NCI-H1436 treated with DMSO at 0.1 percent for 48 hours (cell line): ENCODE results near the gene VASH2.
"Not testable (repeated sequence)": the region's sequence is repeated elsewhere in the genome, so short reads cannot be mapped to it uniquely, and the experiment has no call there.

ENCODE experiments used
- DNase-seq: peaks from one replicate; lab custom pipeline; 2025; lab: John Stamatoyannopoulos, UW

The VASH2 gene

DNA sequence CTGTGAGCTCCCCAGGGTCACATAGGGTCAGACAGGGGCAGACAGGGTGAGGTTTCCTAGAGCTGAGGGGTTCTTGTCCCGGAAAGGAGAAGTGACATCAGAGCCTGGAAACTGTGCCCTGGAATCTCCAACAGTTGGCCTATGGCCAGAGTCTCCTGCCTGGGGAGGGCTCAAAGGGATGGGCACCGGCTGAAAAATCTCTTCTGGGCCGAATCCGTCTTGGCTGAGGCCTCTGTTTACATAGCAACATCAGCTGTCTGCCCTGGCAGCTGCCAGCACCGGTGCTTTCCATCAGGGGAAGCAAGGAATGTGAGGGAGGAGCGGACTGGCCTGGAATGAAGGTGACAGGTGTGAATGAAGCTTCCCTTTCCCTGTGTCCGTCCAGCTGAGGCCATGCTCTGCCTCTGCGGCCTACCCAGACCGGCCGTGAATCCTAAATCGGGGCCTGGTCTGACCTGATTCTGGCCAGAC, 30.7 kb downstream of the VASH2 start:
- no peak for DNase-seq

- no peak for DNase-seq
Measured at GRCh38 chr1:212981571-212982328, 31.4 kb downstream of the VASH2 start.

GRCh38 chr1:212982430-212983152, 32.2 kb downstream of the VASH2 start:
- DNase-seq: no peak

DNA sequence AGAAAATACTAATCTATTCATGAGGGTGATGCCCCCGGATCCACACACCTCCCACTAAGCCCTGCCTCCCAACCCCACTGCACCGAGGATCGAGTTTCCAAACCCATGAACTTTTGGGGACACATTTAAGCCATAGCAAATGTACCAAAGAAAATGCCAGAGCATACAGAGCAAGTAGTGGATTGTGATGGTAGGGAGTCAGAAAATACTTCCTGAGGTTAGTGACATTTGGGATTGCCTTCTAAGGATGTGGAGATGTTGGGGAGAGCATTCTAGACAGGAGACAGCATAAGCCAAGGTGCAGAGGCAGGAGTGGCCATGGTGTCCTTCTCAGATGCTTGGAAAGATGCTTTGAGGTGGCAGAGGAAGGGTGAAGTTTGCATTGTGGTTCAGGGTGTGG, 33.1 kb downstream of the VASH2 start:
- DNase-seq: no peak

GRCh38 chr1:212984522-212985291, 34.4 kb downstream of the VASH2 start:
- no peak for DNase-seq

- DNase-seq: no peak
Measured at GRCh38 chr1:212986551-212986950, 36.2 kb downstream of the VASH2 start.

DNA sequence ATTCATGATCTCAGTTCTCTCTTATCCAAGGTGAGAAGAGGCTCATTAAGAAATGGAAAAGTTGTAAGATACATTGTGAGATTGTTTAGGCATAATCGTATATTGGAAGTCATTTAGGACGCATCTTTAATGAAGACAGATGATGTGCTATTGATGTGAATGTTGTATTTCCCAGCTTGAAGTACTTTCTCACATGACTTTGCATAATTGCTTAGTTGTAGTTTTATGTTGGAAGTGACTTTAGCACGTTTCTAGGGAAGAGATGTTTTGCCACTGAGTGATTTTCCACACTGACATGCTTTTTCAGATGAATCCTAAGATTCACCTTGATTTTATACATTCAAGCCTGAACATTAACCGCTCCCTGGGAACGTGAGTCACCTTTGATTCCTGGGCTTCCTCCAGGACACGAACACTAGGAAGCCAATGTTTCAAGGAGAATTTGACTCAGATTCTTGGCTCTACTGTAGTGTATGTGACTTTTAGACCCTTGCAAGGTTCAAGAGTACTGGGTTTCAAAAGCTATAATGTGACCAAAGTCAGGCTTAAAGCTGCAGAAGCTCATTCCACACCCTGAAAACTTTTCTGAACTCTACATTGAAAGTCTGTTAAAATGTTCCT, 37.5 kb downstream of the VASH2 start:
- no peak for DNase-seq

GRCh38 chr1:212990276-212990675, 39.9 kb downstream of the VASH2 start:
- DNase-seq: no peak

GRCh38 chr1:212993960-212994359, 43.6 kb downstream of the VASH2 start:
- not testable (repeated sequence) for DNase-seq

DNA sequence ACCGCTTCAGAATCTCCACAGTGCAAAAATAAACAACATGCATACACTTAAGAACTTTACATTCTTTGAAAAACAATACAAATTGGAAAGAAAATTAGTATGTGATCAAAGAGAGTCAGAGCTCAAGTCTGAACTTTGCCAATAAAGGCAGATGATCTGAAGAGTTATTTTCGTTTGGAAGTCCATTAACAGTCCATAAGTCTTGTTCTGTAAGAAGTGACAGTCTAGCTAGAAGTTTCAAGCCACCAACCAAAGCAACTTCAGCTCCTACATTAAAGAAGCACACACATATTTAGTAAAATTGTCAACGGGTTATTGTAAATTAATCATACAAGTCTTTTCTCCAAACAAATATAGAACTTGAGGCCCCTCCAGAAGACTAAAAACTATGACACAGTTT, 44.6 kb downstream of the VASH2 start:
- no peak for DNase-seq

DNA sequence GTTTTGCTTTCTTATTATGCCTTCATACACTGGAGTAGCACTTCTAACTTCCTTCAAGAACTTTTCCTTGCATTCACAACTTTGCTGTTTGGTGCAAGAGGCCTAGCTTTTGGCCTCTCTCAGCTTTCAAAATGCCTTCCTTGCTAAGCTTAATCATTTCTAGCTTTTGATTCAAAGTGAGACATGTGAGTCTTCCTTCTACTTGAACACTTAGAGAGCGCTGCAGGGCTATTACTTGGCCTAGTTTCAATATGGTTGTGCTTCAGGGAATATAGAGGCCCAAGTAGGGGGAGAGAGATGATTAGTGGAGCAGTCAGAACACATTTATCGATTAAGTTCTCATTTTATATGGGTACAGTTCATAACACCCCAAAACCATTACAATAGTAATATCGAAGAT, 52.9 kb downstream of the VASH2 start:
- DNase-seq: no peak

DNA sequence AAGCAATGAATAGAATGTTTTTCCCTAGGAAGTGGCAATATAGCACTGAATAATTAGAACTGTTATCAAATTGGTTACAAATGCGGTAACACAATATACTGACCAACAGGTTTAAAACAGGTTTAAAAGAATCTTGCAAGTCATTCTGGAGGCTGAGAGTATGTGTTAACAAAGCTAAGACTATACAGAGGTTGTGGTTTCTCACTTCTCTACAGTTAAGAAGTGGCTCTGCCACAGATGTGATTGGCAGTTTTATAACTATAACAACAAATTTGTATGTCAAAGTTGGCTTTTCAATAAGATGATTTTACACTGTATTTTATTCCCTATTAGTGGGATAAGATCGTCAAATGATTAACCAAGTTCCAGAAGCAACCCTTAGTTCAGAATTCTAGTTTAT, 58.2 kb downstream of the VASH2 start:
- DNase-seq: no peak

- DNase-seq: no peak
Measured at GRCh38 chr1:213014642-213015041, 64.3 kb downstream of the VASH2 start.

DNA sequence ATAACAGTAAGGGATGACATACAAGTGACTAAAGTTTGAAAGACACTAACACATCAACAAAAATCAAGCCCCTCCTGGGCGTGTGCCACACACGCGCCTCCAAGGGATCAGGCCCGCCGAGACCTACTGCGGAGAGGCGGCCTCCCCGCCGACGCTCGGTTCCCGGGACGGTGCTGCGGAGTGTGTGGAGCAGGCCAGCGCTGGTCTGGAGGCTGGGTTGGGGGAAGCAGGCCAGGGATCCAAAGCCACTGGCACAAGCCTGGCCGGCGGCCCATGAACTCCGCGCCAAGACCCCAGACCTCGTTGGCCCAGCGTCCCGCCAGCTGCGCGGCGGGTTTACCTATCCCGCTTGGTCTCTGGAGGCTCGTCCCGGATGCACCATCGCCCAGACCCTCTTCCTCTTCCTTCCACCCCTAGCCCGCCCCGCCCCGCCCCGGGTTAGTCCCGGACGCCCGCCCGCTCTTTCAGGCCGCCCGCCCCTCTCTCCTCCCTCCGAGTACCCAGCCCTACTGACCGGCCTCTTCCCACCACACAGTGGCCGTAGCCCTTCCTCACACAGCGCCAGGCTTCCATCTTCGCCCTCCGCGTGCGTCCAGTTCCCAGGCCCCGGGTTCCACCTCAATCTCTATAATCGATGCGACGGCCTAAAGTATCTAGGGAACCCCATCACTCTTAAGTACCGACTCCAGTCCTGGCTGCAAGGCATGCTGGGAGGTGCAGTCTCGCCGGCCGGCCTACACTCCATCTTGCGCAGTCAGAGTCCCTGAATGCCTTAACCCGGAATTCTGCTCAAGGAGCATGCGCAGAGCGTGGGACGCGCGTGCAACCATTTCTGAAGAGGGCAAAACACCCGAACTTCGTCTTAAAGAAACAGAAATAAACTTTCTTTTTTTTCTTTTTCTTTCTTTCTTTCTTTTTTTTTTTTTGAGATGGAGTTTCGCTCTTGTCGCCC, 65.0 kb downstream of the VASH2 start, which contains the start of gene ANGEL2:
ANGEL2 (minus strand) TSS at position 769 of the 952 bp plus-strand sequence; CDS start at position 573, 196 bp downstream.
- DNase-seq: peak; percentile 97

DNA sequence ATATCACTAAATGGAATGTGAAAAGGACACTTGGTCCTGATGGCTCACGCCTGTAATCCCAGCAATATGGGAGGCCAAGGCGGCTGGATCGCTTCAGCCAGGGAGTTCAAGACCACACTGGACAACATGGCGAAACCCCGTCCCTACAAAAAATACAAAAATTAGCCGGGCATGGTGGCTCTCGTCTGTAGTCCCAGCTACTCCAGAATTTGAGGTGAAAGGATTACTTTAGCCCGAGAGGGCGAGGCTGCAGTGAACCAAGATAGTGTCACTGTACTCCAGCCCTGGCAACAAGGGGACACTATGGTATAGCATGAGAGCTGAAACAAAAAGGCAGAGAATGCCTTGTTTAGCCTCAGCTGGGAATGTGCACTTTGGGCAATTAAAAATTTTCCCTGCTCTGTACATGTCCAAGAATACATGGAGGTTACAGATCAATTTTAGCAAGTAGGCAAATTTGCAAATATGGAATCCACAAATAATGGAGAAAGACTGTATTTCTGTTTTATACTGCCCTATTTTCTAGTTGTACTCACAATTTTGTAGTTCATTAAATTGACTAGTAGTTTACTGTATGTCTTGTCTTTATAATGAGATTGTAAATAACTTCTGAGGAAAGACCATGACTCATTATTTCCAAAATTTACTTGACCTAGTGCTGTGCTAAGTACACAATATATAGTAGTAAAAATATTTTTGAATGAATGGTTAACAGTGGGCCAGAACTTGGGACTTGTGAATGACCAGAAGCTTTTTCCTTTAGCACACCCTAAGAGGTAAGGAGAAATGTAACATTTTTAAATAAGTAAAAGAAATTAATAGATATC, 67.3 kb downstream of the VASH2 start:
- DNase-seq: no peak

- no peak for DNase-seq
Measured at GRCh38 chr1:213019450-213019849, 69.1 kb downstream of the VASH2 start.

DNA sequence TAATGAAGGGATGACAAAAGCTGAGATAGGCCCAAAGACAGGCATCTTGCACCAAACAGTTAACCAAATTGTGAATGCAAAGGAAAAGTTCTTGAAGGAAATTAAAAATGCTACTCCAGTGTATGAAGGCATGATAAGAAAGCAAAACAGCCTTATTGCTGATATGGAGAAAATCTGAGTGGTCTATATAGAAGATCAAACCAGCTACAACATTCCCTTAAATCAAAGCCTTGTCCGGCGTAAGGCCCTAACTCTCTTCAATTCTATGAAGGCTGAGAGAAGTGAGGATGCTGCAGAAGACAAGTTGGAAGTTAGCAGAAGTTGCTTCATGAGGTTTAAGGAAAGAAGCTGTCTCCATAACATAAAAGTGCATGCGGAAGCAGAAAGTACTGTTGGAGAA, 69.7 kb downstream of the VASH2 start:
- DNase-seq: no peak

- not testable (repeated sequence) for DNase-seq
Measured at GRCh38 chr1:213027024-213027423, 76.7 kb downstream of the VASH2 start.

DNA sequence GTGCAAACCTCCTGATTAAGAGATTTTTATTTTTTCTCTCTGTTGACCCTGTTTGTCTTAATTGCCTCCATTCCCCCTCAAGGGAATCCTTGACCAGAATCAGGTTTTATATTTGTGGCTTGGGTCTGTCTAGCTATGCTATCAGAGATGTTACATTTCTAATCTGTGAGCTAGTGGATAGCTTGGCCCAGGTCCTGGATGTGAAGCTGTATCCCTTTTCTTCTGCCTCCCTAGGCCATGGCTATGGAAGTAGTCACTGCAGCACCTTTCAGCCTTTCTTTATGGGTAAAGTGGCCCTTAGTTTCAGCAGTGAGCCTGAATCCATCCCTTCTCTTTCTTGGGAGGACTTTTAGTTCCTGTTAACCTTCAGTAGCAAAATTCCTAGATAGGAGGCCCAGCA, 82.3 kb downstream of the VASH2 start:
- no peak for DNase-seq

GRCh38 chr1:213034713-213035112, 84.4 kb downstream of the VASH2 start:
- no peak for DNase-seq
